Activated T-cell treated with anti-CD3 and anti-CD28 coated beads for 24 hours (primary cell): ENCODE results near the gene PPM1L.

Source experiments
- DNase-seq: peaks from one replicate; pipeline ENCODE4 v3.0.0-alpha.2; 2020; ENCODE audit warnings: low read depth

Gene PPM1L

DNA sequence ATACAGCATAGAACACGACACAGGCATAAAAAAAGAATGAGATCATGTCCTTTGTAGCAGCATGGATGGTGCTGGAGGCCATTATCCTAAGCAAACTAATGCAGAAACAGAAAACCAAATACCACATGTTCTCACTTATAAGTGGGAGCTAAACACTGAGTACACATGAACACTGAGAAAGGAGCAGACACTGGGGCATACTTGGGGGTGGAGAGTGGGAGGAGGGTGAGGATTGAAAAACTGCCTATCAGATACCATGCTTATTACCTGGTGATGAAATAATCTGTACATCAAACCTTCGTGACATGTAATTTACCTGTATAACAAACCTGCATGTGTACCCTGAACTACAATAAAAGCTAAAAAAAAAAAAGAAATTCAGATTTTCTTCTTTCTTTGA is 100.4 kb downstream of the PPM1L start:
- DNase-seq: no peak

DNA sequence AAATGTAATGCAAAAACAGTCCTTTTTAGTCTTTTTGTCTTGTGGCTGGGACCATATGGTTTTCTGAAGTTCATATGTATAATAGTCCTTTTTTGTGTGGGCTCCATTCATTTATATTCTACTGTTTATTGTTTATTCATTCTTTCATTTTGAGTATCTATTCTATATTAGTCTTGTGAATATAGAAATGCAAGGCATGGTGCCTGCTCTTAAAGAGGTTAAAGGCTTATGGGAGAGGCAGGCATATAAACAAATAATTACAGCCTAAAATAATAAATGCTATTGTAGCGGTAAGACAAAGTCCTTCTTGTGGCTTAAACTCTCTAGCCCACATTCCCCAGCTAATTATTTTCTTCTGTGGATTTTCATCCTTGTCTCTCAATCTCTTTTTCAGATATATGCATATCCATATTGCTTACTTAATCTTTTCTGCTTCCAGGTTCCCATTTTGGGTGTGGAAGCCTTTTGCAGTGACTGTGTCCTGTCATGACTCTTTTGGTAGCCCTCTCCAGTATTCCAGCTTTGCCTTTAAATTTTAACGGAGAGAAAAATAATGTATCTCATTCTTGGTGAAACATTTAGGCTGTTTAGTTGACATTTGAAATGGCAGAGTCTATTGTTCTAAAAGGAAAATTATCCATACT is 101.6 kb downstream of the PPM1L start:
- no peak for DNase-seq

GRCh38 chr3:160860346-160860745 is 104.3 kb downstream of the PPM1L start:
- no peak for DNase-seq

GRCh38 chr3:160869825-160870224 is 113.8 kb downstream of the PPM1L start:
- no peak for DNase-seq

- no peak for DNase-seq
These were observed 114.3 kb downstream of the PPM1L start for GRCh38 chr3:160870327-160870726.

DNA sequence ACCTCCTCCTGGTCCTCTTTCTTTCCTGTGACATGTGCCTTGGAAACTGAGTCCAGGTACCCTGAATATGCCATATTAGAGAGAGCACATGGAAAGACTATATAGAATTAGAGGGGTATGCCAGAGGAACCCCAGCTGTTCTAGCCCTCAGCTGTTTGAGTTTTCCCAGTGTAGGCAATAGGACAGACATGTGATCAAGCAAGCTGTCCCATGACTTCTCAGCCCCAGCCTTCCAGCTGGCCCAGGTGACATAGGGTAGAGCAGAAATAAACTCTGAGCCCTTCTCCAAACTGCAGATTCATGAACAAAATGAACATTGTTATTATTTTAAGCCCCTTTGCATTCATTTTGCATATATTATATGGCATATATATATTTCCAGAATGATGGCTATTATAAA is 118.7 kb downstream of the PPM1L start:
- no peak for DNase-seq

GRCh38 chr3:160876643-160877042 is 120.6 kb downstream of the PPM1L start:
- no peak for DNase-seq

DNA sequence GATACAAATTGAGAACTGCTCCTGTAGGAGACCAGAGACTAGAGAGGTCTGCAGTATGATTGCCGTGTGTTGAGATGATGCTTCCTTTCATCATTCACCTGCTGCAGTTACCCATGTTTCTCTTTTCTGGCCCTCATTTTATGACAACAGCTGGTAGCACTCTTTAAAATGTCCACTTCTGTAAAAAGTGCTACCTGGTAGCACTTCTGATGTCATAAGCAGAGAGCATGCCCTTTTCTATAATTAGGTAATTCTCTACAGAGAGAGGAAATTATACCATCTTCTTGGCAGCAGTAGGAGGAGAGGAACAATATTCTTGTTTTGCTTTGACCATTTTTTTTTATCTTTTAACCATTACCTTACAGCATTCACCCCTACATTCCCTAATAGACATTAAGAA is 123.8 kb downstream of the PPM1L start:
- no peak for DNase-seq

DNA sequence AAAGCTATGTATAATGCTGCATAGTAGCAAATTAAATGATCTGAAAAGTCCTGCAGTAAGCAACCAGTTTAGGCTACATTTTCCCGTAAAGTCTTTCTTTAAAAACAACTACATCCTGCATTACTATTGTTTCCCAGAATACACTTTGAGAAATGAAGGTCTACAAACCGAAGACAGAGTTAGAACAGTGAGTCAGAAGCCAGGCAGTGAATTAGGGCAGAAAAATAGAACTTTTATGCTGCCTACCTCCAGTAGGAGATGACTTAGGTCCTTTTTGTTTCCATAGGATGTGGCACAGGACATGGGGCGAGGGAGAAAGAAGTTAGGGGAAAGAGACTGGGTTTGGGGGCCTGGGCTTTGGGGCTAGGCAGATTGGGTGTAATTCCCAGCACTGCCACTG is 127.3 kb downstream of the PPM1L start:
- no peak for DNase-seq

DNA sequence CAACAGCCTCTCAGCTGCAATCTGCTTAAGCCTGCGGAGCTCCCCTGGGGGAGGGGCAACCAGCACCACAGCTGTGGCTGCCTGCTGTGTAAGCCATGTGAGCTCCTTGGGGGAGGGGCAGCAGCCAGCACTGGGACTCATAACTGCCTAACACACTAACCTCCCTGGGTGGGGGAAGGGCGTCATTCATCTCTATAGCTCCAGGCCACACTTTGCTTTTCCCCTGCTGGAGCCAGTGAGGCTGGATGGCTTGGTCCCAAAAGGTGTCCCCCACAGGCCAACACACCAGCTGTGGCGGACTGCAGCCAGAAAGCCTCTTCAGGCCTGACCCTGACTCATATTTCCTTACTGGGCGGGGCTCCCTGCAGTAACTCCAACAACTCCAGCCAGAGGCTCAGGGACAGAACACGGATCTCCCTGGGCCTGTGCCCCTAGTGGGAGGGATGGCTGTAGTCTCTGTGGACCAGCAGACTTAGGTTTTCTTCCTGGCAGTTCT is 129.8 kb downstream of the PPM1L start:
- DNase-seq: no peak

DNA sequence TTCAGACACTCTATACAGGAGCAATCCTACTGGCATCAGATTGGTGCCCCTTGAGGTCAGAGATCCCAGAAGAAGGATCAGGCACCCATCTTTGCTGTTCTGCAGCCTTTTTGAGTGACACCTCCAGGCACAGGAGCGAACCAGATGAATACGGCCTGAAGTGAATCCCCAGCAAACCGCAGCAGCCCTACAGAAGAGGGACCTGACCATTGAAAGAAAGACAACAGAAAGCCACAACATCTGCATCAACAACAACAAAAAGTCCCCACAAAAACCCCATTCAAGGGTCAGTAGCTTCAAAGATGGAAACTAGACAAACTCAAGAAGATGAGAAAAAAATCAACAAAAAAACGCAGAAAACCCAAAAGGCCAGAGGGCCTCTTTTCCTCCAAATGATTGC is 130.4 kb downstream of the PPM1L start:
- no peak for DNase-seq

DNA sequence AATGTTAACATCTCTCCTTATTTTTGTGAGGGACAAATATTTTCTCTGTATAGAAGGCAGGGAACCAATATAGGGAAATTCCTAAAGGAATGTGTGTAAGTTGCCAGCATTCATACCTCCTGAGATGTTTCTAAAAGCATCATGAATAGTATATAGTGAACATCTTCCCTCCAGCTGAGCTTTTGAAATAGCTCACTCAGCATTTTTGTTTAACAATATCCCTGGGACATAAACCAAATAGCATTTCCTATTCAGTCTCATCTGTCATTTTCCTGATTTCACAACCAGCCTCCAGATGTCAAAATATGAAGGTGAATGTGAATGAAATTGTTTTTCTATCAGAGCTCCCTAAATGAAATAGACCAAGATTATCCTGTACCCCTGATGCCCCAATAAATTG is 137.2 kb downstream of the PPM1L start:
- no peak for DNase-seq

DNA sequence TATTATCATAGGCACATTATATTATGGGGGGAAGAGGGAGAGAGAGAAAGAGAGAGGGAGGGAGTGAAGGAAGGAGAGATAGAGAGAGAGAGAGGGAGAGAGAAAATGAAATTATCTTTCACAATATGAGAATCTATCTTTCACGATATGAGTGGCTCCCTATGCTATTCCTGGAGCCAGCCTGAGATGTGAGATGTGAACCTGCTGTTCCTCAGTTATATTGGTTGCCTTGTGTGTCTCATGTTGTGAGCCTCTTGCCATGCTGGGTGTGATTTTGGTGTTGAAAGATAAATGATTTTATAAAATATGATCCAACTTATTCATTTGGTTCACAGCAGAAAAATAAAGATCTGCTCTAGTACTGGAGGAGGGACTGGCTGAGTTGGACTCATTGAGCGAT is 148.7 kb downstream of the PPM1L start:
- no peak for DNase-seq

DNA sequence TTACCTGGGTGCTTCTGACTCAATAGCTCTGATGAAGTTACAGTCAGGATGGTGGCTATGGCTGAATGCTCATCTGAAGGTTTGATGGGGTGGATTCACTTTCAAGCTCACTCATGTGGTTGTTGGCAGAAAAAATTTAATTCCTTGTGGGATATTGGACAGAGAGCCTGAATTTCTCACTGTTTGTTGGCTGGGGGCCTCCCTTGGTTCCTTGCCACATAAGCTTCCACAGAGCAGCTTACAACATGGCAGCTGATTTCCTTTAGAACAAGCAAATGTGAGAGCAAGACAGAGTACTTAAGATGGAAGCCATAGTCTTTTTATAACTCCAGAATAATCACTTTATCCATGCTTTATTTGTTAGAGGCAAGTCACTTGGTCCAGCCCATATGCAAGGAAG is 150.6 kb downstream of the PPM1L start:
- no peak for DNase-seq

GRCh38 chr3:160909917-160910316 is 153.9 kb downstream of the PPM1L start:
- no peak for DNase-seq

GRCh38 chr3:160911411-160911810 is 155.4 kb downstream of the PPM1L start:
- no peak for DNase-seq

GRCh38 chr3:160916472-160916871 is 160.4 kb downstream of the PPM1L start:
- no peak for DNase-seq

GRCh38 chr3:160919942-160920341 is 163.9 kb downstream of the PPM1L start:
- no peak for DNase-seq

- no peak for DNase-seq
These were observed 165.1 kb downstream of the PPM1L start for GRCh38 chr3:160921020-160921635.

- no peak for DNase-seq
These were observed 168.7 kb downstream of the PPM1L start for GRCh38 chr3:160924776-160925175.

DNA sequence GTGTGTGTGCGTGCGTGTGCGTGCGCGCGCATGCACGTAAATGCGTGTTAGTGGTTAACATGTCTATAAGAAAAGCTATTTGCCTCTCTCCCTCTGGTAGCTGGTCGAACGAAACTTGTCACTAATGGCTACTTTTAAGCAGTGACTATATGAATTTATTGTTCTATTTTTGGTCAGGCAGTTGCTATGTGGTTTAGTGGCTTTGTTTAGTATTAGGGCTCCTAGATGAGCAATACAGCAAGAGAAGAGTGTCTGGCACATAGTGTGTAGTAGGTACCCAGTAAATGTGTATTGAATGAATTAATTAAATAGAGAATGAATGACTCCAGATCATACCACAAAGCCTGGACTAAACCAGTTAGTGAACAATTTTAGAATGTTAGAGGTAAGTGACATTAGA is 171.6 kb downstream of the PPM1L start:
- DNase-seq: no peak

DNA sequence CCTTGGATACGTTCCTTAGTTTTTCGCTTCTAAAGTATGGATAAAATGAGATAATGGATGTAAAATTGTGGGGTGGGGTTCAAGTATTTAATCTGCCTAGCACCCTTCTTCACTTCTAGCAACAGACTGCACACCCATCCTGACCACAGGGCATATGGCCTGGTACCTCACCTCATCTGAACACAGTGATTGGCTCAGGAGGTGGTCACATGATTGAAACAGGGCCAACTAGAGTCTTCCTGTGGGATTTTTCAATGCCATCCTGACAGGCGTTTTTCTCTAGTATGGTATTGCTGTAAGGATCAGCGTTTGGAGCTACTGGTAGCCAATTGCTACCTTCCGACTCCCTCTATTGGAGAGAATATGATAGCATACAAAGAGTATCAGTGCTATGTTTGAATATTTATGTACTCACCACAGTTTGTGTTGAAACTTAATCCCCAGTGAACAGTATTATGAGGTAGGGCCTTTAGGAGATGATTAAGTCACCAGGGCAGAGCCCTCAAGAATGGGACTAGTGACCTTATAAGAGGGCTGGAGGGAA is 172.2 kb downstream of the PPM1L start:
- no peak for DNase-seq

DNA sequence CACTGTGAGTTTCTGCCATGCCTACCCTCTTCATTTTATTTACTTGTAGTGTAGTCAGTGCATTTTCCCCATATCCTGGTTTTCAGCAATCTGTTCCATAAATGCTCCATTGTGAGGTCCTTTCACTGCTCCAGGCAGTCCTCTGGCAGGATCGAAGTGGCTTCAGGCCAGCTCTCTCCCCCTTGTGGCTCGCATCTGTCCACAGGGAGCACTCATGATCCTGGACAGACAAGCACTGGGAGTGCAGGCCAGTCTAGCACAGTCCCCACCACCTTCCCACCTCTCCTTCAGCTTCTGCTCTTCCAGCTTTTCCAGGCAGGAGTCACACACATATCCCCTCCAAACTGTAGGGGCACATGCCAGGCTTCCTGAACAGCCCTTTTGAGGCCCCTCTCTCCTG is 173.6 kb downstream of the PPM1L start:
- no peak for DNase-seq

- DNase-seq: no peak
These were observed 175.4 kb downstream of the PPM1L start for GRCh38 chr3:160931474-160931873.
